ENCODE data around the gene MYH15. TPM values are rescaled to one million over a fixed set of nuclear protein-coding genes. Genes with fewer than 3 reads are reported as not detected.

The MYH15 gene
- total RNA-seq, 6 experiments from 2014 or later: 0.19 to 0.59 (median 0.31) TPM

DNA sequence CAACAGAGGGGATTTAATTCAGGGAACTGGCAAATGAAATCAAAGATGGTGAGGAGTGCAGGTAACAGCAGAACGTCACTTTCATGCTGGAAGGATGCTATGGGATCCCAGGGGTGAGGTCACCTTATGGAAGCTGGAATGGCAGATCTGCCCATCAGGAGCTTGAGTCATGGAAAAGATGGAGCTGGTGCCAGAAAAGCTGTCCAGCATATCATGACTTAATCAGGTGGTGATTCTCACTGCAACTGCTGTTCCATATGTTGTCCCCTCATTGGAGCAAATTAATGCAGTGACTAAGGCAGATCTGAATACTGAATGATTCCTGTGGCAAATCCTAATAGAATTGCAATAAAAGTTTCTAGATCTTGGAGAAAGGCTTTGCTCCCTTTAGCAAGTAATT is 175.7 kb downstream of the MYH15 start:
- Mint-ChIP-seq H3K36me3 (ENCODE audit: low read depth) (no peaks in the 10 kb centered on the region), H3K9me3 (no peaks in the 10 kb centered on the region), H3K27me3 (ENCODE audit: insufficient read depth) (no peaks in the 10 kb centered on the region; the same call in 1 of the 2 replicates), H3K27ac (no peak overlapping the region), H3K4me1 (ENCODE audit: low read depth) (no peaks in the 10 kb centered on the region), H3K4me3 (no peak overlapping the region)
- no peak for TF ChIP-seq CTCF (IDR thresholded peaks at IDR 0.05)
- DNase-seq: no peak

GRCh38 chr3:108333961-108334360 is 176.4 kb downstream of the MYH15 start:
- Mint-ChIP-seq H3K4me3 (no peak overlapping the region), H3K27ac (no peak overlapping the region), H3K4me1 (ENCODE audit: low read depth) (no peaks in the 10 kb centered on the region), H3K27me3 (ENCODE audit: insufficient read depth) (no peaks in the 10 kb centered on the region; the same call in 1 of the 2 replicates), H3K36me3 (ENCODE audit: low read depth) (no peaks in the 10 kb centered on the region), H3K9me3 (no peaks in the 10 kb centered on the region)
- DNase-seq: no peak
- TF ChIP-seq CTCF (IDR thresholded peaks at IDR 0.05): no peak

- Mint-ChIP-seq H3K4me1 (ENCODE audit: low read depth) (no peaks in the 10 kb centered on the region), H3K27me3 (ENCODE audit: insufficient read depth) (no peaks in the 10 kb centered on the region; the same call in 1 of the 2 replicates)
- no peak for TF ChIP-seq CTCF (IDR thresholded peaks at IDR 0.05)
These were observed 178.6 kb downstream of the MYH15 start for GRCh38 chr3:108331792-108332191.

More at GRCh38 chr3:108331792-108332191, 178.6 kb downstream of the MYH15 start:
- DNase-seq: no peak
- Mint-ChIP-seq H3K27ac (no peak overlapping the region), H3K36me3 (ENCODE audit: low read depth) (no peaks in the 10 kb centered on the region), H3K9me3 (no peaks in the 10 kb centered on the region), H3K4me3 (no peak overlapping the region)

Other genes with a start within 250 kb of the MYH15 start
- not detected for gene HHLA2, start 214.0 kb downstream of the MYH15 start, total RNA-seq (2021; fragmentation: NEBNext Ultra II Directional; extraction: Animal tissue kit (Norgen Biotek cat#: 25700))
- 10 to 100 TPM; 11.6 to 29.8 (median 26.5) TPM for gene CIP2A, start 78.8 kb upstream of the MYH15 start, total RNA-seq (2021; fragmentation: NEBNext Ultra II Directional; extraction: Animal tissue kit (Norgen Biotek cat#: 25700))
- 10 to 100 TPM in 5 of 6 experiments, 1 to 10 TPM in 1; 9.0 to 13.1 (median 11.9) TPM for gene DZIP3, start 79.1 kb upstream of the MYH15 start, total RNA-seq (2021; fragmentation: NEBNext Ultra II Directional; extraction: Animal tissue kit (Norgen Biotek cat#: 25700))
- gene RETNLB, start 246.8 kb upstream of the MYH15 start, total RNA-seq (2021; fragmentation: NEBNext Ultra II Directional; extraction: Animal tissue kit (Norgen Biotek cat#: 25700)): not detected

All from HFFc6 (cell line).